ENCODE data around the gene FLVCR1.

The FLVCR1 gene

DNA sequence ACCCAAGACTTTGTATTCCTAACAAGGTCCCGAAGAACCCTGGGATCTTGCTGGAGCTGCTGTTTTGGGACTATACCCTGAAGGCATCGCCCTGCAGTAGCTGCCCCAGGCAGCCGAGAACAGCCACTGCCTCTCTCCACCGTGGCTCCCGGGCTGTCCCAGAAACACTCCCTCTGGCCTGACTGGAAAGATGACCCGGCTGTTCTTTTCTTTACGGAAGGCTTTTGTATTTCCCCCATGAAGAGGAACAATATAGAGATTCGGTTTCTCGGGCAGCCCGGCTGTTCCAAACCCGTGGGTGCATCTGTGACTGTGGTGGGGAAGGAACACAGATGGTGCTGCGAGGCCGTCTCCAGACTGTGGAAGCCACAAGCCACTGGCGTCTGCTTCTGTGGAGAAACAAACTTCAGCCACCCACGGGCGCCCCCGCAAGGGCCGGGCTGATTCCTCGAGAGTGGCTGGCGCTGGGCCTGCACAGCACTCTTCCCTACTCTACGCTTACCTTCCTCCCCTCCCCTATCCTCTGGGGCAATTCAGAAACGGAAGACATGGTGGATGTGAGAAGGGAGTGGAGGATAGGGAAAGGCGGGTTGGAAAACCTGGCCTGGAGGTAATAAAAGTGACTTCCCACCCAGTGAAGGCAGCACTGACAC, 58.5 kb downstream of the FLVCR1 start:
- no peak for TF ChIP-seq POLR2A (IDR thresholded peaks at IDR 0.05; ENCODE audit: low read depth, low read length)
- no peak for FAIRE-seq
- no peak for DNase-seq (ENCODE audit: insufficient read length, low spot score)

DNA sequence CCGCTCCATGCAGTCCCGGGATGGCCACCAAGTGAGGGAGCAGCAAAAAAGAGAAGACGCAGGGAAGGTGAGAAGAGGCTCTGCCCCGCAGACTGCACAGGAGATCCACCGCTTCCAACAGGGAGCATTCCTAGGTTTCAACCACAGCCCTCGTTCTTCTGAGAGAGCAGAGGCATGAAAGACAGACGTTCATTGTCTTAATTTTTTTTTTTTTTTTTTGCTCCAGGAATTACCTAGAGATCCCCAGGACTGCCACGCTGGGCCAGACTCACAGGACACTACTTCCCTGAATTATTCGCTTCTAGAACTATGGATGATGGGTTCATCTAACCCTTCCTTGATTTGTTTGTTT, 59.0 kb downstream of the FLVCR1 start:
- no peak for DNase-seq (ENCODE audit: insufficient read length, low spot score)
- no peak for FAIRE-seq
- no peak for TF ChIP-seq POLR2A (IDR thresholded peaks at IDR 0.05; ENCODE audit: low read depth, low read length)

DNA sequence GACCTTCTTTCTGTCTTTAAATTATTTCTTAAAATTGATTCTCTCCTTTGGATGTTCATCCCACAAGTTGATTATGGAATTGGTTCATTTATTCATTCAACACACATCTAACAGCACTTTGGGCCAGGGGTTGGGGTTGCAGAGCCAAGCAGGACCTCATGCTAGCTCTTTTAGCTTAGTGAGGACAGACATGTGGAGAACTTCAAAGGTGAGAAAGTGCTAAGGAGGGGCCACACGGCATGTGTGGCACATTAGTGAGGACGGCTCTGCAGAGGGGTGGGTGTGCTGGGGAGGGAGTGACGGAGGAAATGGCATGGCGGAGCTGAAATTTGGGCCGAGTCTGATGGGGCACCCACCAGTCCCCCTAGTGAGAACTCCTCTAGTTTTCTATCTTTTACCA, 59.8 kb downstream of the FLVCR1 start:
- FAIRE-seq (no peak), DNase-seq (ENCODE audit: insufficient read length, low spot score) (no peak)
- no peak for TF ChIP-seq POLR2A (IDR thresholded peaks at IDR 0.05; ENCODE audit: low read depth, low read length)

DNA sequence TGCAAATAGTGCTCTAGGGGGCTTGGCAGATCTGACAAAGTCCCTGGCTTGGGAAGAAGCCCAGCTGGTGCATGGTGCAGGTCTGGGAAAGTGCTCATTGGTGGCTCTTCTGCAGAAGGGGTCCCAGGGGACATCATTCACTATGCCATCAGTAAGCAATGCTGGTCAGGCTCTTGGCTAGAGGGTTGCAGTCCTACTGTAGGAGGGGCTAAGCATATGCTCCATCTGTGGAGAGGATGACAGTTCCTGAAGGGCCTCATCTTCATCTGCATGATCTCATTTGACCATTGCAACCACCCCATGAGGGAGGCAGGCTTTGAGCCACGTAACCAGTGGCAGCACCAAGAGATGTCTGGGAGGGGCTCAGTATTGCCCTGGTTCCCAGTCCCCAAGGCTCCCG, 60.7 kb downstream of the FLVCR1 start:
- DNase-seq (ENCODE audit: insufficient read length, low spot score) (no peak), FAIRE-seq (no peak)
- TF ChIP-seq POLR2A (IDR thresholded peaks at IDR 0.05; ENCODE audit: low read depth, low read length), result no peak

- no peak for FAIRE-seq
- TF ChIP-seq POLR2A (IDR thresholded peaks at IDR 0.05; ENCODE audit: low read depth, low read length), result no peak
- DNase-seq (ENCODE audit: insufficient read length, low spot score), result no peak
Observed at GRCh38 chr1:212920246-212920645, 62.2 kb downstream of the FLVCR1 start.

DNA sequence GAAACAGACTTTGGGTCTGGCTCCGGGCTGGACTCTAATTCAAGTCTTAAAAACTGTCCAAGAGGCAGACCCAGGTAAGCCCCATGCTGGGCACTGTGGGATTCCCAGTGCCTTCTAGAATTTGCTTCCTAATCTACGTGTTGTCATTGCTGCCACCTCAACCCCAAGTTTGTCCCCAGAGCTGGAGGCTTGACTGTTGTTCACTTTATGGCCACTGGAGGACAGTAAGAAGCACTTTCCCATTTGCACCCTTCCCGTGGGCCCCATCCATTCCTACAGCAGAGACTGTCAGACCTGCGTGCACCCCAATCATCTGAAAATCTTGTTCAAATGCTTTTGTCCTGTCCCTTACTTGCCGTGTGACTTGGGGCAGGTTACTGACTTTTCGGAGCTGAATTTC, 62.8 kb downstream of the FLVCR1 start:
- FAIRE-seq (no peak), DNase-seq (ENCODE audit: insufficient read length, low spot score) (no peak)
- no peak for TF ChIP-seq POLR2A (IDR thresholded peaks at IDR 0.05; ENCODE audit: low read depth, low read length)

GRCh38 chr1:212922016-212922415, 63.9 kb downstream of the FLVCR1 start:
- FAIRE-seq (no peak), DNase-seq (ENCODE audit: insufficient read length, low spot score) (no peak)
- no peak for TF ChIP-seq POLR2A (IDR thresholded peaks at IDR 0.05; ENCODE audit: low read depth, low read length)

DNA sequence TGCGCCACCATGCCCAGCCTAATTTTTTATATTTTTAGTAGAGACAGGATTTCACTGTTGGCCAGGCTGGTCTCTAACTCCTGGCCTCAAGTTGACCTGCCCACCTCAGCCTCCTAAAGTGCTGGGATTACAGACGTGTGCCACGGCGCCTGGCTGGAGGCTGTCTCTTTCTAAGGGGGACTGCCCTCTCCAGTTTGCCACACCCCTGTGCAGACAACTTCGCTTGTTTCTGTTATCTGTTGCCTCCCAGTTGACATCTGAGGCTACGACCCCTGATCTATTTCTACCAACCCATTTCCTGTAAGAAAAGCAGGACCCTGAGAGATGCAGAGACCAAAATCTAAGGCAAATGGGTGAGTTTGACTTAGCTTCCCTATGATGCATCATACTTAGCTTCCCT, 68.3 kb downstream of the FLVCR1 start:
- DNase-seq (ENCODE audit: insufficient read length, low spot score) (no peak), FAIRE-seq (no peak)
- TF ChIP-seq POLR2A (IDR thresholded peaks at IDR 0.05; ENCODE audit: low read depth, low read length), result no peak

DNA sequence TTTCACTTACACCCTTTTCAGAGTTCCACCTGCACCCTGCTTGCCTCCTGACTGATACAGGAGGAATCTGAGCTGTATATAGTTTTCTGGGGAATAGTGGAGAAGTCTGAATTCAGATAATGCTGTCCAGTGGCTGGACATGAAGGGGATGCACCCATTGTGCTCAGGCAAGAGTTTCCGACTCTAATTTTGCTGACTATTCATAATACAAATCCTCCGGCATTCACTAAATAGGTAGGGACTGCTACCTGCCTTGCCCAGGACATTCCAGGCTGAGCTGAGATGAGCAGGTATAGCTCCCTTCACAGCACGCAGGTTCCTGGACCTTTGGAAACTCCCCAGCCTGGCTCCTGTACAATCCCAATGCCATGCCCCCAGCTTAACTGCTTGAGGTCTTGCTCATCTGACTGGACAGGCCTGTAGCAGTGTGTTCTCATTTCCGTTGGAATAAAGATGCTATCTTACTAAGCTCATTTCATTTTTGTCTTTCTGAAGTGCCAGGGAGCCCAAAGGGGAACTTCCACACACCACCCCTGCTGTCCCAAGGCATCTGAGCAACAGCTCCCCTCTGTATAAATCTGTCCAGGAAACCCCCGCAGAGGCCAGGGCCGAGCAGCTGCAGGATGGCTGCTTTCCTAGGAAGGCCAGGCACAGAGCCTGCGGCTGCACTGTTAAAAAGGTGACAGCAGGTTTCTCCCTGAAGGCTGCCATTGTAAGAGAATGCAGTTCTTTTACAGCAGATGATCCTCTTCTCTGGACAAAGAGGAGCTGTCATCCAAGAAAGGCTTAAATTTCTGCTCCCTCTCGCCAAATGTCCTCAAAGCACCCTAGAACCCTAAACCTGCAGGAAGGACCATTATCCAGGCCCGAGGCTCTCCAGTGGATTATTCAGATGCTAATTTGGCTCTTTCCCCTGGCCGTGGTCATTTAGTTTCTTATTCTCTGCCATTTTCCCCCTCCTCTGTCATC, 70.5 kb downstream of the FLVCR1 start:
- DNase-seq (ENCODE audit: insufficient read length, low spot score) (no peak), FAIRE-seq (no peak)
- TF ChIP-seq POLR2A (IDR thresholded peaks at IDR 0.05; ENCODE audit: low read depth, low read length), result no peak

GRCh38 chr1:212930986-212931678, 73.1 kb downstream of the FLVCR1 start:
- no peak for TF ChIP-seq POLR2A (IDR thresholded peaks at IDR 0.05; ENCODE audit: low read depth, low read length)
- DNase-seq (ENCODE audit: insufficient read length, low spot score) (no peak), FAIRE-seq (no peak)

DNA sequence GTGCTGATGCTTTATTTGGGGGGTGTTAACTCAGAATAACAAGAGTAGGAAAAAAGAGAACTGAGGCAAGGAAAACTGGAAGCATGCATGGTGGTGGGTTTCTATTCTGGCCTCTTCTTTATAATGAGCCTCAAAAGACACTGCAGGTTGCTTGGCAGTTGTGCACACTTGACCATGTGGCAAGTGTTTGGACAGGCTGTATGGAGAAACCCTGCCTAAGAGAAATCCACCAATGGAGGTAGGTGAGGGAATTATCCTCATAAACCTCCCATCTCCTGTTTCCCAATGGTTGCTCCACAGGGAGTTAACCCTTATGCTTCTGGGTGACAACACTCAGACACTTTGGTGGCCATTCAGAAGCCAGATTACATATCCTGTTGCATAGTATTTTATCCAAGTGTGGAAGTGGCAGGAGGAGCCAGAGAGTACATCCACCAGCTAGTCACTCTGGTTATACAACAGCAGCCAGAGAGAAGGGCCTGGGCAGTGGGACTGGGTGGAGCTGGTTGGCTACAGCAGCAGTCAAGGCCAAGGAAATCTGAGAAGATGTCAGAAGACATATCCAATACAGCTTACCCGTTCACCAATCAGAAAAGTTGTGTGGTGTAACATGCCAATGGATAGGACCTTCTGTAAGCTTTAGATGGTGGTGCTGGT, 75.9 kb downstream of the FLVCR1 start:
- no peak for FAIRE-seq
- no peak for TF ChIP-seq POLR2A (IDR thresholded peaks at IDR 0.05; ENCODE audit: low read depth, low read length)

GRCh38 chr1:212935387-212935981, 77.4 kb downstream of the FLVCR1 start:
- DNase-seq (ENCODE audit: insufficient read length, low spot score), result no peak
- no peak for TF ChIP-seq POLR2A (IDR thresholded peaks at IDR 0.05; ENCODE audit: low read depth, low read length)
- FAIRE-seq, result no peak

More for the DNA sequence above, 75.9 kb downstream of the FLVCR1 start:
- no peak for DNase-seq (ENCODE audit: insufficient read length, low spot score)

GRCh38 chr1:212937034-212937433, 79.0 kb downstream of the FLVCR1 start:
- no peak for TF ChIP-seq POLR2A (IDR thresholded peaks at IDR 0.05; ENCODE audit: low read depth, low read length)
- FAIRE-seq (no peak), DNase-seq (ENCODE audit: insufficient read length, low spot score) (no peak)
